VCaP (cell line): Measurements from ENCODE around the gene CTNNA2.
"Not testable (repeated sequence)": the region's sequence is repeated elsewhere in the genome, so short reads cannot be mapped to it uniquely, and the experiment has no call there.

Experiments
- H3K27ac ChIP-seq: fragments of 450-650 bp; 2 replicates; pipeline ENCODE4 v1.5.1; 2017
- TF ChIP-seq, protein P1 (sequence below): fragments of 450-650 bp; conservative IDR thresholded peaks from 2 replicates; pipeline ENCODE4 v1.5.1; 2017; ENCODE audit warnings: mild to moderate bottlenecking, moderate library complexity

Gene CTNNA2

DNA sequence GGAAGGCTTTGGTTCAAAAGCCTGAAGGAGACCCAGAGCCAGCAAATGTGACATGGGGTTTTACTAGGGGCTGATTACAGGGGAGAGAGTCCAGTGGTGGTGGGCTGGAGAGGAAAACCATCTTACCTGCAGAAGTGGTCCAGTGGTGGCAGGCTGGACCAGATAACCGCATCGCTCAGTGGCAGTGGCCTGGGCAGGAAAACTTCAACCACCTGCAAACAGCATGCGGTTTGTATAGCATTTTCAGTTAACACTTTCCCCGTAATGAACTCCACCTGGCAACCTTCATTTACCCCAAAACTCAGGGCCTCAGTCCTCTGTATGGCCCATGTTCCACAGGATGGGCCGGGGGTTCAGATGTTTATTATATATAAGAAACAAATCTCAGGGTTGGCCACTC lies 677.3 kb downstream of the CTNNA2 start:
- TF ChIP-seq, protein P1, sequence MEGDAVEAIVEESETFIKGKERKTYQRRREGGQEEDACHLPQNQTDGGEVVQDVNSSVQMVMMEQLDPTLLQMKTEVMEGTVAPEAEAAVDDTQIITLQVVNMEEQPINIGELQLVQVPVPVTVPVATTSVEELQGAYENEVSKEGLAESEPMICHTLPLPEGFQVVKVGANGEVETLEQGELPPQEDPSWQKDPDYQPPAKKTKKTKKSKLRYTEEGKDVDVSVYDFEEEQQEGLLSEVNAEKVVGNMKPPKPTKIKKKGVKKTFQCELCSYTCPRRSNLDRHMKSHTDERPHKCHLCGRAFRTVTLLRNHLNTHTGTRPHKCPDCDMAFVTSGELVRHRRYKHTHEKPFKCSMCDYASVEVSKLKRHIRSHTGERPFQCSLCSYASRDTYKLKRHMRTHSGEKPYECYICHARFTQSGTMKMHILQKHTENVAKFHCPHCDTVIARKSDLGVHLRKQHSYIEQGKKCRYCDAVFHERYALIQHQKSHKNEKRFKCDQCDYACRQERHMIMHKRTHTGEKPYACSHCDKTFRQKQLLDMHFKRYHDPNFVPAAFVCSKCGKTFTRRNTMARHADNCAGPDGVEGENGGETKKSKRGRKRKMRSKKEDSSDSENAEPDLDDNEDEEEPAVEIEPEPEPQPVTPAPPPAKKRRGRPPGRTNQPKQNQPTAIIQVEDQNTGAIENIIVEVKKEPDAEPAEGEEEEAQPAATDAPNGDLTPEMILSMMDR = no peak
- no peak overlapping the region for H3K27ac ChIP-seq

DNA sequence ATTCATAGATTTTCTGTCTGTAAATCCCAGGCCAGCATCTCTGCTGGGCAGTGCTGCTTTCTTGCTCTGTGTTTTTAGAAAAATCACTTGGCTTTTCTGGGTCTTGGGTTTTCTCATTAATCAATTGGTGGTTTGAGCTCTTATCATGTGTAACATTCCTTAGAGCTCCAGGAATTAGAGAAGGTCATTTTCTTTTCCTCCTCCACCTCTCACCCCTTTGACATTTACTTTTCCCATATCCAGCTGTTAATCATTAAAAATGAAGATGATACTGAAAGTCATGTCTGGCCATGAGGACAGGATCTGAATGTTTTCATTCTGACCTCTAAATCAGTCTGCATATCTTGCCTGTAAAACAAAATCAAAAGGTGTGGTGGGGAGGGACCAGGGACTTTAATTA lies 680.7 kb downstream of the CTNNA2 start:
- no peak overlapping the region for H3K27ac ChIP-seq
- TF ChIP-seq, protein P1 = no peak

DNA sequence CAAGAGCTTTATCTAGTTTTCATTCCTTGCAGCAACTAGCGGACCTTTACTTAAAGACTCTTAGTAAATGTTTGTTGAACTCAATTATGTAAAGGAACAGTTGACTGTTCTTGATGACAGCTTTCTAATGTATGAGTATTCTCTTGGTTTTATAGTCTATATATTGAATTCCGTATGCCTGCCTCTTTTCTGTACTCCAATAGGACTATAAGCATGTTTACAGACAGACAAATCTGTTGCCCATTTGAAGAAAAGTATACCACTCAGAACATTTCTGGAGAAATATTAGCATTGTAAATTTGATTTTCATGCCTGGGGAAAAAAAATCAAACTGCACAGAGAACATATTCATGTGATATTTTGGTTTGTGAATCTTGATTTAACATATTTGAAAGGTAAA lies 682.2 kb downstream of the CTNNA2 start:
- no peak overlapping the region for H3K27ac ChIP-seq
- TF ChIP-seq, protein P1 = no peak

DNA sequence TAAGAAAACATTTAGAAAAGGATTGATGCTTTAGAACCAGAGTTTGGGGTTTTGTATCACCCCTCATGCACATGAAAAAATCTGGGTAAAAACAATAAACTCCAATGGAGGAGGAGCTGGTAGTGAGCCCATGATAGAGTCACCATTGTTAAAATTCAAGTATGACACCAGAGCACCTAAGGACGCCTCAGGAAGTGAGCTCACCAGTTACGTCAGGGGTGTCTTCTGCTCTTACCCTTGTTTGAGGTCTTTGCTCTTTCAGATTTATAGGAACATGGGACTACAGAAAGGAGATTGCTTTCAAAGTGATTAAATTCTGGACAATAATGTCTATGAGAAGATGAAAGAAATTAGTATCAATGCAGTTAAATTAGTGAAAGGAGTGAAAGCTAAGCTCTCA lies 685.2 kb downstream of the CTNNA2 start:
- TF ChIP-seq, protein P1 = no peak
- H3K27ac ChIP-seq = no peak overlapping the region

DNA sequence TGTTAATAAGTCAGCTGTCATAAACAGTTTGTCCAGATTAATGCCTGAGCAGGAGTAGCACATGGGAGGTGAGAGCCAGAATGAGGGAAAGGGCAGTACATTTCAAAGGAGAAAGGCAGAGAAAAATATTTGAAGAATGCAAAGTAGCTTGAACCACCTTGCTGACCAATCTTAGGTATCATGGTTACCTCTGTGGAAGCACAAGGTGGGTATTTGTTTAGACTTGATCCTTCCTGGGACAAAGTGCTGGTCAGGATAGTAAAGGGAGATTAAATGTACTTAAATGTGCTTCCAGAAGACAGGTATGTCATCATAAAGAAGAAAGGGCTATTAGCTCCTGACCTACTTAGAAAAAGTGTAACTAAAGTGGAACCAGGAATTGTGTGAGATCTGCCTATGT lies 686.7 kb downstream of the CTNNA2 start:
- TF ChIP-seq, protein P1 = no peak
- H3K27ac ChIP-seq = no peak overlapping the region

DNA sequence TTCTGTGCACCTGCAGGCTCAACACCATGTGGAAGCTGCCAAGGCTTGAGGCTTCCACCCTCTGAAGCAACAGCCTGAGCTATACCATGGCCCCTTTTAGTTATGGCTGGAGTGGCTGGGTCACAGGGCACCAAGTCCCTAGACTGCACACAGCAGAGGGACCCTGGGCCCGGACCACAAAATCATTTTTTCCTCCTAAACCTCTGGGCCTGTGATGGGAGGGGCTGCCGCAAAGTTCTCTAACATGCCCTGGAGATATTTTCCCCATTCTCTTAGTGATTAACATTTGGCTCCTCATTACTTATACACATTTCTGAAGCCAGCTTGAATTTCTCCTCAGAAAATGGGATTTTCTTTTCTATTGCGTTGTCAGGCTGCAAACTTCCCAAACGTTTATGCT lies 691.1 kb downstream of the CTNNA2 start:
- H3K27ac ChIP-seq = not testable (repeated sequence)

DNA sequence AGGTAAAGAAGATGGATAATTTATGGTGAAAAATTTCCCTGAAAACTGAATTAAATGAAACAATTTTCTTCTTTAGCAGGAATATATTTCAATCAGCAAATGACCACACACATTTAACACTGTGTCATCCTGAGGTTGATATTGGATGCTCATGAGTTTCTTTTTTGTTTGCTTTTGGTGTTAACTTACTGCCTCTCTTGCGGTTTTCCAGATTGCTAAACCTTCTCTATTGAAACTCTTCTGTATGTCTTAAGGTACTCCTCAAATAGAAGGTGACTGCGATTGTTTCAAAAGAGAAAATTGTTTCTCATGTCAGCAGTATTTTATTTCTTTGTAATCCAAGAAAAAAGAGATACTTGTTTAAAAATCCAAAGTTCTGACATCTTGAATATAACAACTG lies 692.6 kb downstream of the CTNNA2 start:
- TF ChIP-seq, protein P1 = no peak
- no peak overlapping the region for H3K27ac ChIP-seq

DNA sequence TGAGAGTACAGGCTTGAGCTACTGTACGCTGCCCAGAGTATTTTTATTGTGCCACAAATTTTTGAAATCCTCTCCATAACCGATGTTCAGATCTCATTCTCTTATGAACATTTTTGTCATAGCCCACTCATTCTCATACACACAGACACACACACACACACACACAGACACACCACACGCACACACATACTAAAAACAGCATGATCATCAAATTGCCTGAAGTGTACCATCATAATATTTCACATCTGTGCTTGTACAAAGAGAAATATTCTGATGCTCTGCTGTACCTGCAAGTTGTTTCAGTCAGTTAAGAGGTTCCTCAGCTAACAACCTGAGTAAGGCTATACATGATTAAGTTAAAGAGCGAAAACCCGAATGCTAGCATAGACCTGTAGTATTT lies 696.6 kb downstream of the CTNNA2 start:
- TF ChIP-seq, protein P1 = no peak
- no peak overlapping the region for H3K27ac ChIP-seq
